SK-N-MC (cell line): ENCODE results near the gene PSMA6.
"Not testable (repeated sequence)": the region's sequence is repeated elsewhere in the genome, so short reads cannot be mapped to it uniquely, and the experiment has no call there.

Experiments
- DNase-seq: peaks from one replicate; pipeline ENCODE4 v3.0.0-alpha.2; 2011; ENCODE audit warnings: low read depth, low spot score
- H3K27ac ChIP-seq: fragments of 200-600 bp; sonication (generic); 2 replicates; pipeline ENCODE4 v1.5.1; 2016; ENCODE audit warnings: mixed run types
- H3K36me3 ChIP-seq: fragments of 200-600 bp; sonication (generic); 2 replicates; pipeline ENCODE4 v1.6.1; 2017; ENCODE audit warnings: antibody characterized with exemption, low read length, mixed read lengths; ENCODE audit not compliant: insufficient read depth
- H3K4me3 ChIP-seq: fragments of 200-600 bp; sonication (generic); 2 replicates; pipeline ENCODE4 v1.5.1; 2016
- H3K9ac ChIP-seq: fragments of 200-600 bp; sonication (generic); 2 replicates; pipeline ENCODE4 v1.8.0; 2017; ENCODE audit warnings: mixed run types, mixed read lengths; ENCODE audit not compliant: insufficient read length
- H3K9me3 ChIP-seq: fragments of 200-600 bp; sonication (generic); 2 replicates; pipeline ENCODE4 v1.6.1; 2017; ENCODE audit warnings: low read depth, mild to moderate bottlenecking, antibody characterized with exemption, low read length, moderate library complexity, mixed read lengths
- EZH2 ChIP-seq: fragments of 200-600 bp; sonication (generic); IDR thresholded peaks from one replicate; pipeline ENCODE4 v1.6.1; 2017; ENCODE audit warnings: antibody characterized with exemption
- FOXP2 ChIP-seq: optimal IDR thresholded peaks from 2 replicates; pipeline ENCODE3; 2011; ENCODE audit warnings: mild to moderate bottlenecking, moderate library complexity; ENCODE audit not compliant: insufficient read depth; ENCODE audit errors: extremely low read length, control extremely low read depth
- POLR2AphosphoS5 ChIP-seq: IDR thresholded peaks from 2 replicates; pipeline ENCODE4 v1.6.1; 2012; ENCODE audit warnings: mild to moderate bottlenecking, low read depth, low read length, borderline replicate concordance

The PSMA6 gene

DNA sequence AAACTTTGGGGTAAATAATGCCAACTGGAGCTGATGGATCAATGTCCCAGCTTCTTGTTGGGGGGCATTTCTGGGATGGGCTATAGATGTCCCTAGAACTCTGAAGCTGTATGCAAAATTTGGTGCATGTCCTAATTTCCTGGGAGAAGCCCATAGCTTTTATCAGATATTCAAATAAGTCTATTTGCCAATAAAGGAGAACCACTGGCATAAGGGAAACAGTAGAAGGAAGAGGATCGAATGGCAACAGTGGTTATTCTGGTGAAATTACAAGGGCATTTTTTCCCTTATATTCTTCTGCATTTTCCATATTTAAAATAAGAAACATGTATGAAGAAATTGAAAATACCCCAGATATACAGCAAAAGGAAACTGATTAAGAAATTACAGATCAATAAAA, 34.2 kb downstream of the PSMA6 start:
- H3K9ac ChIP-seq = no peak overlapping the region
- no peak for DNase-seq
- no peak overlapping the region for H3K4me3 ChIP-seq
- no peaks in the 10 kb centered on the region for H3K9me3 ChIP-seq
- TF ChIP-seq FOXP2 (no peak), EZH2 (no peak), POLR2AphosphoS5 (no peak)
- H3K27ac ChIP-seq = no peak overlapping the region
- H3K36me3 ChIP-seq = no peaks in the 10 kb centered on the region

DNA sequence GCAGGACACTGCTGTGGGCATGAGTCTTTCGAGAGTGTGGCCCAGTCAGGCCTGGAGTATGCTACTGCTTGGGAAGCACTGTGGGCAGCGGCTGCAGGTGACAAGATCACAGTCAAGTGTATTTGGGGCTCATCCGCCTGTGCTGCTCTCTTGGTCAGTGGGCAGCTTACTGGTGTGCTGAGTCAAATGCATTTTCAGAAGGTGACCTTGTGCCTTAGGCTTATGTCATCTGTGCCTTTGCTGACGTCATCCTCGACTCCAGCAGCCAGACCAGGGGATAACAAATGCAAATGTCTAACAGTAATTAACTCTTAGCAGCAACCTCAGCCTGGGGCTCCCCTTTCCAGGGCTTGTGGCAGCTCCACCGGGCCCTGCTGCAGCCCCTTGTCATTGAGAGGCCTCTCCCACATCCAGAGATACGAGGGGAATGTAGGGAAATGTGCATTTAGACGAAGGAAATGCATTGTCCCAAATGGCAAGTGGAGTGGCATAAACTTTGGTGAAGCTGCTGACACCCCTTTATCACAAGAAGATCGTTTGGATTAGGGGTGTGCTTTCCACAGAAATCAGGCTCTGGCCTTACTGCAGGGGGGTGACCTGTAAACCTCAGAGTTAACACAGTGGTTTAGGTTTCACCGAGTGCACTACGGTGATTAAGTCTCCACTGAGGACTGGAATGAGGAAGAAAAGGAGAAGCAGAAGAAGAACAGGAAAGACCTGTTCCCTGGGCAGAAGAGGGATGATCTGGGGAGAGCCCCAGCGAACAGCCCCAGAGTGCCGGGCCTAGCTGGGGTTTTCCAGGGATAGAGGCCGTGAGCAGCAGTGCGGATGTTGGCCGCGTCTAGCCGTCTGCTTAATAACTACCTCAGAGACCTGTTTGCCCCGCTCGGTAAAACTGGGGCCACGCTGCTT, 39.7 kb downstream of the PSMA6 start:
- no peak overlapping the region for H3K4me3 ChIP-seq
- H3K9ac ChIP-seq = no peak overlapping the region
- H3K36me3 ChIP-seq = no peaks in the 10 kb centered on the region
- no peaks in the 10 kb centered on the region for H3K9me3 ChIP-seq
- TF ChIP-seq FOXP2 (no peak), EZH2 (no peak), POLR2AphosphoS5 (no peak)
- DNase-seq = no peak
- no peak overlapping the region for H3K27ac ChIP-seq

- Histone ChIP-seq H3K4me3 (no peak overlapping the region), H3K9me3 (no peaks in the 10 kb centered on the region), H3K9ac (no peak overlapping the region), H3K27ac (0 out of 2 replicates have a peak overlapping the region, but pooled peaks have one; percentile 6), H3K36me3 (no peaks in the 10 kb centered on the region)
- DNase-seq = no peak
- TF ChIP-seq FOXP2 = no peak
- no peak for TF ChIP-seq POLR2AphosphoS5
- no peak for TF ChIP-seq EZH2
Observed at GRCh38 chr14:35332517-35333263, 40.5 kb downstream of the PSMA6 start.

GRCh38 chr14:35333264-35333730, 41.1 kb downstream of the PSMA6 start:
- Histone ChIP-seq H3K4me3 (no peak overlapping the region), H3K27ac (peak overlapping the region; percentile 6; the same call in 1 of the 2 replicates), H3K9me3 (no peaks in the 10 kb centered on the region), H3K9ac (no peak overlapping the region), H3K36me3 (no peaks in the 10 kb centered on the region)
- no peak for DNase-seq
- TF ChIP-seq POLR2AphosphoS5 (no peak), EZH2 (no peak), FOXP2 (no peak)

GRCh38 chr14:35333797-35334743, 41.9 kb downstream of the PSMA6 start:
- H3K27ac ChIP-seq = peak overlapping the region; percentile 6; the same call in 1 of the 2 replicates
- no peak overlapping the region for H3K9ac ChIP-seq

DNA sequence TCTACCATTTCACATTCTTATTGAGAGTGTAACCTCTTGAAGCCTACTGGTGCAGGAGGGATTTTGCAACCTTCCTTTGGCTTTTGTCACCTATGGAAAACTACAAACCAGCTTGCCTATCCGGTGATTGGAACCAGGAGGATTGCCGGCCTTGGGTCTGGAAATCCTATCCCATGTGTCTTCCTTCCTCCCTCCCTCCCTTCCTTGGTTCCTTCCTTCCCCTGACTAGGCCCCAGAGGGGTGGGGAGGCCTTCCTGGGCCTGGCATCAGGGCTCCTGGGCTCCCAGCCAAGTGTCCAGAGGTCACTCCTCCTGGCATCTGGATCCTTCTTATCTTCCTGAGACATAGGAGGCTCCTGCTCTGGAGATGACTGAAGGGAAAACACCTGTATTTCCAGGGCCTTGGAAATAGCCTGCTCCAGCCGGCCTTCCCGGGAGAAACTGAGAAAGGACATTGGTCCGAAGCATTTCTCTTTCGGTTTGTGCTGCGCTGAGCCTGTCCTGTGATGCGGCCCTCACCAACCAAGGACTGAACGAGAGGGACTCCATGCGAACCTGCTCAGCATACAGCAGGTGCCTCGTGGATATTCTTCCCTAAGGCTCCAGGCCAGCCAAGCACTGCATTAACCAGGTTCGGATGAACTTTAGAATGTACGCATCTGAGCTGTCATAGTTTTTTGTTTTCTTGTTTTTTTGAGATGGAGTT, 43.4 kb downstream of the PSMA6 start:
- H3K9me3 ChIP-seq = no peaks in the 10 kb centered on the region
- H3K9ac ChIP-seq = no peak overlapping the region
- no peak for TF ChIP-seq POLR2AphosphoS5
- no peaks in the 10 kb centered on the region for H3K36me3 ChIP-seq
- DNase-seq = no peak
- no peak overlapping the region for H3K27ac ChIP-seq
- H3K4me3 ChIP-seq = no peak overlapping the region

More at GRCh38 chr14:35333797-35334743, 41.9 kb downstream of the PSMA6 start:
- no peaks in the 10 kb centered on the region for H3K36me3 ChIP-seq
- no peaks in the 10 kb centered on the region for H3K9me3 ChIP-seq
- TF ChIP-seq POLR2AphosphoS5 (no peak), FOXP2 (no peak), EZH2 (no peak)
- H3K4me3 ChIP-seq = no peak overlapping the region
- DNase-seq = no peak

DNA sequence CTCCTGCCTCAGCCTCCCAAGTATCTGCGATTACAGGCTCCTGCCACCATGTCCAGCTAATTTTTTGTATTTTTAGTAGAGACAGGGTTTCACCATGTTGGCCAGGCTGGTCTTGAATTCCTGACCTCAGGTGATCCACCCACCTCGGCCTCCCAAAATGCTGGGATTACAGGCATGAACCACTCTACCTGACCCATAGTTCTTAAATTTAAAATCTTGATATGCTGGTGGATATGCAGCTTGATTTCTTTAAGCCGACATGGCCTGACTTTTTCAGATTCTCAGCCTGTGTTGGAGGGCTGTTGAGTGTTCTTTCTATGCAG, 44.0 kb downstream of the PSMA6 start:
- H3K9me3 ChIP-seq, H3K36me3 ChIP-seq, DNase-seq, H3K9ac ChIP-seq, H3K4me3 ChIP-seq, H3K27ac ChIP-seq: not testable (repeated sequence)
